ENCODE measurements around the gene RIMS4. TPM values are rescaled to one million over a fixed set of nuclear protein-coding genes. Genes with fewer than 3 reads are reported as not detected.
"Not testable (repeated sequence)": the region's sequence is repeated elsewhere in the genome, so short reads cannot be mapped to it uniquely, and the experiment has no call there.

RIMS4 gene
- total RNA-seq, 1 donor from 2014 or later = not detected

DNA sequence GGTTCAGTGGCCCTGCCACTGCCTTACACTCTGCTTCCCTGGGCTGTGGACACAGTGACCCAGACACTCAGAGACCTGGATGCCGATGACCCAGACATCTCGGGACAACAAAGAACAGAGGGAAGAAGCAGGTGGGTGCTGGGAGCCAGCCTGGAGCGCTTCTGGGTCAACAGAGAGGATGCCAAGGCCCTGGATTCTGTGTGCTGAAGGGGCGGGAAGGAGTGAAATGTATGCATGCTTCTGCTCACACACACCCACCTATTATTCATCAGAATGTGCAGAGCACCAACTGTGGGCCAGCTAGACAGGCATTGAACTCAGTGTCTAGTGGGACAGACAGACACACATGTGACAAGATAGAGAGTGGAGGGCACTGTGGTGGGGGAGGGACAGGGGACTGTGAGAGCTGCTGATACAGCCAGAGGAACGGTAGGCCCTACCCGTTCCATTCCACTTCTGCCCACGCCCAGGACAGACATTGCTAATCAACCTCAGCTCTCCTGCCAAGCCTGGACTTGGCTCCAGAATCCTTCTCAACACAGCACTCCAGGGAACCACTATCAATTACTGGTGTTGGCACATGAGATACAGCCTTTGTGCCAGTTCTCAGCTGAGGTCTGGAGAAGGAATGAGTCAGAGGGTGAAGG, 44.5 kb downstream of the RIMS4 start:
- no peak for DNase-seq (ENCODE audit: low read depth, low spot score)

- no peak for DNase-seq (ENCODE audit: low read depth, low spot score)
Observed at GRCh38 chr20:44765091-44765490, 45.3 kb downstream of the RIMS4 start.

GRCh38 chr20:44763798-44764197, 46.5 kb downstream of the RIMS4 start:
- not testable (repeated sequence) for DNase-seq (ENCODE audit: low read depth, low spot score)

- DNase-seq (ENCODE audit: low read depth, low spot score) = no peak
Observed at GRCh38 chr20:44762466-44763140, 47.7 kb downstream of the RIMS4 start.

DNA sequence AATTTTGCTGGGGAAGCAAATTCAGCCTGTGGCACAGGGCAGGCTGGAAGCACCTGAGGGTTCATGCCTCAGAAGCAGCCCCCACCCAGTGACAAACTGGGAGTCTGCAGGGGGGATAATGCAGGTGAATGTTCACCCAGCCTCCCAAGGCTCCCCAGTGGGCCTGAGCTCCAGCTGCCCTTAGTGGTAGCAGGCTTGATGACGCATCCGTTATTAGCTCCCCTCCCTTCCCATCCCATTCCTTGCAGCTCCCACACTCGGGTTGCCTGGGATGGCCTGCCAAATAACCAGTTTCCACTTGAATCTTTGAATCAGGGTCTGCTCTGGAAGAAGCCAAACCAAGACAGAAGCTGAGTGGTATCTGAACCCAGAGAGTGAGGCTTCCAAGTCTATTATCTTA, 48.9 kb downstream of the RIMS4 start:
- no peak for DNase-seq (ENCODE audit: low read depth, low spot score)

DNA sequence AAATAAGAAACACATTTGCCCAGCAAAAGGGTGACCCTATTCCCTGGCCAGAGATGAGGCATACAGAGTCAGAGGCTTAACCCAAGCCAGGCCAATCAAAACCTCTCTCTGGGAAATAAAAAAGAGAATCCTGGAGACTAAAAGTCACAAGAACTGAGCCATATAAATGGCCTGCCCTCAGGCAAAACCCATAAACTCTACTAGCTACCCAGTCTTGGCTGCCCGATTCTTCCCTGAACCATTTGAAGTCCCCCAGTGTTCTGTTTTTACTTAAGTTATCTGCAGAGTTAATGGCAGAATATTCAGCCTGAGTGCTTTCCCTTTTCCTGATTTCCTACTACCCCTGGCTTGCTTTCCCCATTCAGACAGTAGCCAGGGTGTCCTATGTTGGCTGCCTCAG, 50.8 kb downstream of the RIMS4 start:
- no peak for DNase-seq (ENCODE audit: low read depth, low spot score)

DNA sequence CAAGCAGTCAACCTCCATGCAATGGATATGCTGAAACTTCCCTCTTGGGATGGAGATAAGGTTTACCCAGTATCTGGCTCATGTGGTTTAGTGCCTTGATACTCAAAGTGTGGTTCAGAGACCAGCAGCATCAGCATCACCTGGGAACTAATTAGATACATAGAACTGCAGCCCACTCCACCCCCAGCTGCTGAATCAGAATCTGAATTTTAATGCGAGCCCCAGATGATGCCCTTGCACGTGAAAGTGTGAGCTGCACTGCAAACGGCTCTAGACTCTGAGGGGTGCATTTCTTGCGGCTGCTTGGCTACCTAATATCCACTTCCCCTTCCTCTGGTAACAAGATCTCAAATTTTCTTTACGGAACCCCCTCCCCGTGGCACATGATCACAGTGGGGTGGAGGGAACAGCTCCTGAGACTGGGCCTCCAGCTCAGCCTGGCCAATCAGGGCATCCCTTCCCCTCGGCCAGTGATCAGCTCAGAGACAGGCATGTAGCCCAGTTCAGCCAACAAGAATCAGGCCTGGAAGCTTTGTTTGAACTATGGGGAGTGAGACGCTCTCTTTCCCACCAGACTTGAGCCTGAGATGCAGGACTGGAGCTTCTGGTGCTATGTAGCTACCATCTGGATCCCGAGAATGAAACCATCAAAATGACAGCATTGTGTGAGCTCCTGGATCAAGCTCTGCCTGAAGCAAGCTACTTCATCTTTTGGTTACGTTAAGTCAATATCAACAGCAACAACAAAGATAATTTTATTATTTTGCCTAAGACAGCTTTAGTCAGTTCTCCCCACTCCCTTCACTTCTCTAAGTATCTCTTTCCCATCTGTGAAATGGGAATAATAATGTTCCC, 51.9 kb downstream of the RIMS4 start:
- no peak for DNase-seq (ENCODE audit: low read depth, low spot score)

- DNase-seq (ENCODE audit: low read depth, low spot score) = no peak
Observed at GRCh38 chr20:44756956-44757355, 53.4 kb downstream of the RIMS4 start.

DNA sequence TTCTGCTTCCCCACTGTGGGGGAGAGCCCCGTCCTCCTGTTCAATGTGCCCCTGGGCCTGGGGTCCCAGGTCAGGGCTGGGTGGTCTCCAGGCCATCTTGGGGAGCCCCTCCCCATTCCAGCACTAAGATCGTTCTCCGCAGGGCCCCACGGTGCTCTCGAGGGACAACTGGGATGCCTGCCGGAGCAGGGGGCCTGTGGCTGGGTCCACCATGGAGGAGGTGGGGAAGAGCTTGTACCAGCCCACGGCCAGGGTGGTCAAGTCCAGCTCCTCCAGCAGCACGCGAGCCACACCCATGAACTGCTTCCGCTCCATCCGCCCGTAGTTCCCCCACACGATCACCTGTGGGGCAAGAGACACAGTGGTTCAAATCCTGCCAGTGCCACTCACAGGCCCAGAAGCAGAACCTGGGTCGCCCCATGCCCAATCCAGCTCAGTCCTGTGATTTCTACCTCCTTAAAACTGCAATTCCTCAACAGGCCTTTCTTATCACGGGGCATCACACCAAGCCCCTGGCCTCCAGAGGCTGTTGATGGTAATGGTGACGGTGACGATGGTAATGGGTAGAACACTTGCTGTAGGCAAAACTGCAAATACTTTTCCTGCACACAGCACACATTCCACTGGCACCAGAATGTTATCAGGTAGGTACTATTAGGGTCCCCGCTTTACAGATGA, 54.2 kb downstream of the RIMS4 start:
- DNase-seq (ENCODE audit: low read depth, low spot score) = no peak

GRCh38 chr20:44754554-44754953, 55.8 kb downstream of the RIMS4 start:
- DNase-seq (ENCODE audit: low read depth, low spot score) = no peak

DNA sequence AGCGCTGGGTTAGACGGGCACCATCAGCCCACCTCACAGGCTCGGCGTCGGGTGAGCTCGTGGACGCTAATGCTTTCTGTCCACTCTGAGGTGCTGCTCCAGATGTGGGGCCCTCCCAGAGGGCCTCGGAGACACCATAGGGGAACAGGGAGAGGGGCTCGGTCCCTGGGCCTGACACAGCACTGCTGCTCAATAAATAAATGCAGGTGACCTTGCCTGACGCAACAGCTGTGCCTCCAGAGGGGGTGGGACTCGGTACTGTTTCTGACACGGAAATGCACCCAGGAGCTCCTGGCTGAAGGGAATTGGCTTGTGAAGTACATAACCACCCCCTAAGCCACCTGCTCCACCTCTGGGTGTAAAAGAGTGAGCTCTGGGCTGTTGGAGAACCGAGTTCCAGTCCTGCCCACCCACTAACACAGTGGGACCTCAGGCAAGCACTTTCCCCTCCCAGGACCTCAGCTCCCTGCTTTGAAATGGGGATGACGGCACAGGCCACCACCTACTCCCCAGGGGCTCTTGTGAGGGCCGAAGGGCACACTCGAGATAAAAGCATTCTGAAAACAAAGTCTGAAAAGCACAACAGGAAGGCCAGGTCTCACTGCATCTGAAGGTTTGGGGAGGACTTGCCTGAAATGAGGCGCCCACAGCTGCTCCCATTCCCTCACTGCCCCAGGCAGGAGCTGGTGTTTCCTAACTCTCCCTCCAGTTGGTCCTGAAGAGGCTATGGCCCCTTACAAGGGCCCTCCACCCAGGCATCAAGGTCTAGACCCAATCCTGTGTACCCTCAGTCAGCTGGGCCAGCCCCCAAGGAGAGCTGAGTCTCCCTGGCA, 58.0 kb downstream of the RIMS4 start:
- DNase-seq (ENCODE audit: low read depth, low spot score) = no peak

DNA sequence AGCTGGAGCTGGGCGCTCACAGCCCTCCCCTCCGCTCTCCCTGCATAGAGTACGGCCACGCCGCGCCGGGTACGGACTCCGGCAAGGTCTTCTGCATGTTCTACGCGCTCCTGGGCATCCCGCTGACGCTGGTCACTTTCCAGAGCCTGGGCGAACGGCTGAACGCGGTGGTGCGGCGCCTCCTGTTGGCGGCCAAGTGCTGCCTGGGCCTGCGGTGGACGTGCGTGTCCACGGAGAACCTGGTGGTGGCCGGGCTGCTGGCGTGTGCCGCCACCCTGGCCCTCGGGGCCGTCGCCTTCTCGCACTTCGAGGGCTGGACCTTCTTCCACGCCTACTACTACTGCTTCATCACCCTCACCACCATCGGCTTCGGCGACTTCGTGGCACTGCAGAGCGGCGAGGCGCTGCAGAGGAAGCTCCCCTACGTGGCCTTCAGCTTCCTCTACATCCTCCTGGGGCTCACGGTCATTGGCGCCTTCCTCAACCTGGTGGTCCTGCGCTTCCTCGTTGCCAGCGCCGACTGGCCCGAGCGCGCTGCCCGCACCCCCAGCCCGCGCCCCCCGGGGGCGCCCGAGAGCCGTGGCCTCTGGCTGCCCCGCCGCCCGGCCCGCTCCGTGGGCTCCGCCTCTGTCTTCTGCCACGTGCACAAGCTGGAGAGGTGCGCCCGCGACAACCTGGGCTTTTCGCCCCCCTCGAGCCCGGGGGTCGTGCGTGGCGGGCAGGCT, 60.1 kb downstream of the RIMS4 start:
- no peak for DNase-seq (ENCODE audit: low read depth, low spot score)

GRCh38 chr20:44748005-44748370, 62.4 kb downstream of the RIMS4 start:
- no peak for DNase-seq (ENCODE audit: low read depth, low spot score)

DNA sequence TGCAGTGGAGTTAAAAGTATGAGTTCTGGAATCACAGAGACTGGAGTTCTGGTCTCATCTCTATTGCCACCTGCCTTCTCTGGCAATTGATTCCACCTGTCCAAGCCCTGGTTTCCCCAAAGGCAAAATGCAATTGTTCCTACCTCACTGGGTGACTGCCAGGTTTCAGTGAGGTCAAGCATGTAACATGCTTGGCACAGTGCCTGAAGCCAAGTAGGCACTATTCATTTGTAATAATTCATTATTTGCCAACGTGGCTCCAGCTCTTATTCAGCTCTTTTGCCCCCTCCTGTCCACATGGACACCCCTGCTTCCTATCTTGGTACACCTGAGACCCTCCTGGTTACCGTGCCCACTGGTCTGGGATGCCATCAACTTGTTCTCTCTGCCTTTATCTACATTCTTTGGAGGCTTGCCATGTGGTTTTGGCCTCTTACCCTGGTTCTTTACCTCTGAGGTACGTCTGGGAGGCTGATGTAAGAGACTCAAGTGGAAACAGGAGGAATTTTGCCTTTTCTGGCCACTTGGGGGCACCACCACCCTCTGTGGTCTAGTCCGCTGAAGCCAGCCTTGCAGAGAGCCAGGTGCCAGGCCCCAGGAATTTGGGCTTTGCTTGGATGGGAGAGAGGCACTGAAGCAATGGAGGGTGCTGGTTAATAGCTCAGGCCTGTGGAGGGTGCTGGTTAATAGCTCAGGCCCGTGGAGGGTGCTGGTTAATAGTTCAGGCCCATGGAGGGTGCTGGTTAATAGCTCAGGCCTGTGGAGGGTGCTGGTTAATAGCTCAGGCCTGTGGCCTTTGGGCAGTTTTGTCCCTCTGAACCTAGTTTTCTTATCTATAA, 63.0 kb downstream of the RIMS4 start:
- DNase-seq (ENCODE audit: low read depth, low spot score) = no peak

DNA sequence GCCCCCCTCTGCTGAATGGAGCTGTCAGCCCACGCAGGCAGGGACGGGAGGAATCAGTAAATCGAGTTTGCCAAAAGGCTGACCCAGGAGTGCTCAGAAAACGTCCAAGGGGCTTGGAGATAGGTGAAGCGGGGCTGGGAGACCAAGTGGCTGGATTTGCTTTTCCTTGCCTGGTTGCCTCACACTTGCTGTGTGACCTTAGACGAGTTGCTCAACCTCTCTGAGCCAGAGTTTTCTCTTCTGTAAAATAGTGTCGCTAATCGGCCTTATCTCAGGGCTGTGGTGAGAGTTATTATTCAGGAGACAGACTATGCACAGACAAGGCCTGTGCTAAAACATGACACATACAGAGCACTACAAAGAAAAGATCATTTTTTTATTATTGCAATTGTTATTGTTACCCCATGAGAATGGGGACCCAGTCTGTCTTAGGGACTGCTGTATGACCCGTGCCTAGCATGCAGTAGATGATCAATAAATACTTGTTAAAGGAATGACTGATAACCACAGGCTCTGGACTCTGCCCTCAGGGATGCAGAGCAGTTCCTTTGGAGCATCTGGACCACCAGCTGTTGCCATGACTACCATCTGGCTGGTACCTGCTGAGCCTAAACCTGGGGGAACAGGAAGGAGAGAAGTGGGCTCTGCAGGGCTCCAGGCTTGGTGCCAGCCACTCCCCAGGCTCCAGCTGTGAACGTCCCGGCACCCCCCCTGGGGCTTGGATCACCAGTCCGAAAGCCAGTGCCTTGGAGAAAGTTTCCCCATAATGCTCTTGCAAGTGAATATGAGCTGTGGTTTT, 63.8 kb downstream of the RIMS4 start:
- DNase-seq (ENCODE audit: low read depth, low spot score) = no peak

DNA sequence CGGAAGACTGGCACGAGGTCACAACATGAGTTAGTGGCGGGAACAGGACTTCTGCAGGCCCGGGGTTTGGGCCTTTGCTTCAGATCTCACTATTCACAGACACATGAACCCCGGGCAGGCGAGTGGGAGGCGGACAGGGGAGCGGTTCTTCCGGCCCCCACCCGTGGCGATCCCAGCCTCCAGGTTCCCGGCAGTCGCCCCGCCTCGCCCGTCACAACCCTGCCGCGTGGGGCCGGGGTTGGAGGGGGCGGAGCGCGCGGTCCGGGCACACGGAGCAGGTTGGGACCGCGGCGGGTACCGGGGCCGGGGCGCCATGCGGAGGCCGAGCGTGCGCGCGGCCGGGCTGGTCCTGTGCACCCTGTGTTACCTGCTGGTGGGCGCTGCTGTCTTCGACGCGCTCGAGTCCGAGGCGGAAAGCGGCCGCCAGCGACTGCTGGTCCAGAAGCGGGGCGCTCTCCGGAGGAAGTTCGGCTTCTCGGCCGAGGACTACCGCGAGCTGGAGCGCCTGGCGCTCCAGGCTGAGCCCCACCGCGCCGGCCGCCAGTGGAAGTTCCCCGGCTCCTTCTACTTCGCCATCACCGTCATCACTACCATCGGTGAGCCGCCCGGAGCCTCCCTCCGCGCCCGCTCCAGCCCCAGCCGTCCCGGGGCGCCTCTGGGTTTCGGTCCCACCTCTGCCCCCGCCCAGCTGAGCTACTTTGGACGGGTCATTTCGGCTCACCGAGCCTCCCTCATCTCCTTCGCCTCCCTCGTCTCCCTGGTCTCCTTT, 64.6 kb downstream of the RIMS4 start, which contains the start of gene KCNK15:
TSS of gene KCNK15 (plus strand) at position 268 of the 769 bp plus-strand sequence. CDS start at position 314, 46 bp downstream.
- DNase-seq (ENCODE audit: low read depth, low spot score) = no peak

DNA sequence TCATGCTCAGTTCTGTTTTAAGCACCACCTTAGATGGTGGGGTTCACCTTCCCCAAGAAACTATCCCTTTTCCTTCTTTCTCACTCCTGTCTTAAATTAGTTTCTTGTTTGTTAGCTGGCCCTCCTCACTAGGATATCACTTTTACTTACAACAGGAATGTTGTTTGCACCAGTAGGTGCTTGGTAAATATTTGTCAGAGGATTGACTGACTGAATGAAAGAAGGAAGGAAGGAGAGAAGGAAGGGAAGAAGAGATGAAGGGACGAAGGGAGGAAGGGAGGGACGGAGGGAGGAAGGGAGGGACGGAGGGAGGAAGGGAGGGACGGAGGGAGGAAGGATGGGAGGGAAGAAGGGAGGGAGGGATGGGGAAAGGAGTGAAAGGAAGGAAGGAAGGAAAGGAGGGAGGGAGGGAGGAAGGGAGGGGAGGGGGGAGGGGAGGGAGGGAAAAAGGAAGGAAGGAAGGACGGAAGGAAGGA, 65.2 kb downstream of the RIMS4 start:
- DNase-seq (ENCODE audit: low read depth, low spot score) = no peak

All from pulmonary artery endothelial cell (primary cell).